Amniotic epithelial cell (primary cell): ENCODE measurements around the gene PHLPP1.
A peak's percentile ranks its signal among the peaks of the same experiment; 100 is the strongest.
"Not testable (repeated sequence)": the region's sequence is repeated elsewhere in the genome, so short reads cannot be mapped to it uniquely, and the experiment has no call there.

Source experiments
- DNase-seq: peaks from one replicate; pipeline ENCODE4 v3.0.0-alpha.2; 2010; ENCODE audit warnings: low read depth

Gene PHLPP1

GRCh38 chr18:62715436-62715758 lies at the start of gene PHLPP1:
Gene PHLPP1, plus strand, starts transcription at chr18:62715541. Its CDS starts 143 bp downstream, at chr18:62715684.
- DNase-seq: no peak

GRCh38 chr18:62669225-62669624 lies 46.1 kb upstream of the PHLPP1 start:
- no peak for DNase-seq

- DNase-seq: no peak
Observed at GRCh38 chr18:62670573-62670972, 44.8 kb upstream of the PHLPP1 start.

- no peak for DNase-seq
Observed at GRCh38 chr18:62672600-62672999, 42.7 kb upstream of the PHLPP1 start.

GRCh38 chr18:62678847-62679485 lies 36.4 kb upstream of the PHLPP1 start:
- no peak for DNase-seq

- DNase-seq: no peak
Observed at GRCh38 chr18:62682371-62682770, 33.0 kb upstream of the PHLPP1 start.

GRCh38 chr18:62683935-62684334 lies 31.4 kb upstream of the PHLPP1 start:
- DNase-seq: no peak

- DNase-seq: no peak
Observed at GRCh38 chr18:62688743-62689317, 26.5 kb upstream of the PHLPP1 start.

- DNase-seq: no peak
Observed at GRCh38 chr18:62690236-62690815, 25.0 kb upstream of the PHLPP1 start.

GRCh38 chr18:62693659-62694058 lies 21.7 kb upstream of the PHLPP1 start:
- no peak for DNase-seq

GRCh38 chr18:62697636-62698035 lies 17.7 kb upstream of the PHLPP1 start:
- DNase-seq: no peak

- no peak for DNase-seq
Observed at GRCh38 chr18:62702259-62702658, 13.1 kb upstream of the PHLPP1 start.

GRCh38 chr18:62706879-62707278 lies 8.5 kb upstream of the PHLPP1 start:
- DNase-seq: not testable (repeated sequence)

- DNase-seq: not testable (repeated sequence)
Observed at GRCh38 chr18:62709908-62710307, 5.4 kb upstream of the PHLPP1 start.

GRCh38 chr18:62710417-62710816 lies 4.9 kb upstream of the PHLPP1 start:
- peak; percentile 12 for DNase-seq

GRCh38 chr18:62711781-62712180 lies 3.6 kb upstream of the PHLPP1 start:
- no peak for DNase-seq

GRCh38 chr18:62713651-62714247 lies 1.6 kb upstream of the PHLPP1 start:
- peak; percentile 69 for DNase-seq

GRCh38 chr18:62714671-62715435 lies 488 bp upstream of the PHLPP1 start:
- DNase-seq: peak; percentile 100

GRCh38 chr18:62715759-62716615 lies 646 bp downstream of the PHLPP1 start:
- peak; percentile 64 for DNase-seq

- peak; percentile 27 for DNase-seq
Observed at GRCh38 chr18:62716619-62717168, 1.4 kb downstream of the PHLPP1 start.
